Forelimb muscle (tissue), 1 donor: ENCODE measurements around the gene TNPO1. TPM values are rescaled to one million over a fixed set of nuclear protein-coding genes. Genes with fewer than 3 reads are reported as not detected.
A peak's percentile ranks its signal among the peaks of the same experiment; 100 is the strongest.
"Not testable (repeated sequence)": the region's sequence is repeated elsewhere in the genome, so short reads cannot be mapped to it uniquely, and the experiment has no call there.

Experiments used
- DNase-seq: peaks from one replicate; pipeline ENCODE4 v3.0.0-alpha.2; 2013; ENCODE audit warnings: low read depth
- polyA plus RNA-seq: library from polyadenylated mRNA; unstranded; fragments of 120-200 nt; gene quantifications from one replicate; pipeline ENCODE4 v1.2.1, GENCODE V29; 2013; ENCODE audit not compliant: insufficient read length

The TNPO1 gene
- polyA plus RNA-seq: 76.0 TPM

GRCh38 chr5:72816284-72817075 lies at the start of gene TNPO1:
Gene TNPO1, plus strand, starts transcription at chr5:72816661. Its CDS starts 77 bp downstream, at chr5:72816738.
- DNase-seq: peak; percentile 86

GRCh38 chr5:72767289-72768010 lies 49.0 kb upstream of the TNPO1 start:
- DNase-seq: no peak

GRCh38 chr5:72770266-72770665 lies 46.2 kb upstream of the TNPO1 start:
- DNase-seq: no peak

GRCh38 chr5:72776684-72777083 lies 39.8 kb upstream of the TNPO1 start:
- DNase-seq: no peak

- no peak for DNase-seq
Measured at GRCh38 chr5:72779520-72779919, 36.9 kb upstream of the TNPO1 start.

GRCh38 chr5:72783354-72783753 lies 33.1 kb upstream of the TNPO1 start:
- no peak for DNase-seq

- DNase-seq: no peak
Measured at GRCh38 chr5:72784129-72784528, 32.3 kb upstream of the TNPO1 start.

GRCh38 chr5:72785801-72786200 lies 30.7 kb upstream of the TNPO1 start:
- no peak for DNase-seq

- DNase-seq: no peak
Measured at GRCh38 chr5:72786676-72787075, 29.8 kb upstream of the TNPO1 start.

- DNase-seq: no peak
Measured at GRCh38 chr5:72788866-72789505, 27.5 kb upstream of the TNPO1 start.

GRCh38 chr5:72790186-72790585 lies 26.3 kb upstream of the TNPO1 start:
- DNase-seq: peak; percentile 28

- DNase-seq: not testable (repeated sequence)
Measured at GRCh38 chr5:72792662-72793061, 23.8 kb upstream of the TNPO1 start.

- no peak for DNase-seq
Measured at GRCh38 chr5:72796001-72796400, 20.5 kb upstream of the TNPO1 start.

GRCh38 chr5:72799721-72800120 lies 16.7 kb upstream of the TNPO1 start:
- DNase-seq: no peak

- not testable (repeated sequence) for DNase-seq
Measured at GRCh38 chr5:72808637-72809036, 7.8 kb upstream of the TNPO1 start.

GRCh38 chr5:72811849-72812248 lies 4.6 kb upstream of the TNPO1 start:
- no peak for DNase-seq

- no peak for DNase-seq
Measured at GRCh38 chr5:72812488-72812887, 4.0 kb upstream of the TNPO1 start.

- DNase-seq: no peak
Measured at GRCh38 chr5:72814104-72814503, 2.4 kb upstream of the TNPO1 start.

GRCh38 chr5:72814864-72815263 lies 1.6 kb upstream of the TNPO1 start:
- DNase-seq: no peak

GRCh38 chr5:72815580-72816283 lies 729 bp upstream of the TNPO1 start:
- DNase-seq: no peak

GRCh38 chr5:72817076-72817481 lies 618 bp downstream of the TNPO1 start:
- DNase-seq: no peak
